Vagina (tissue), 2 donors: ENCODE results near the gene MBP.

Source experiments
- CTCF ChIP-seq, 3 experiments: fragments of 450-650 bp in 2 of 3; fragments of 200-600 bp in 1 of 3; sonication (generic) in 1 of 3; IDR thresholded peaks; one replicate each; pipeline ENCODE4 v1.5.1; 2017 to 2019; ENCODE audit warnings: antibody characterized with exemption in 3 of 3, mild to moderate bottlenecking in 2 of 3, moderate library complexity in 2 of 3
- POLR2A ChIP-seq, 2 donors: fragments of 450-650 bp; IDR thresholded peaks; one replicate each; pipeline ENCODE4 v1.6.1; 2017; ENCODE audit warnings: antibody characterized with exemption in 2 of 2, mild to moderate bottlenecking in 2 of 2, moderate library complexity in 2 of 2
- POLR2AphosphoS5 ChIP-seq, 2 donors: sonication (generic); formaldehyde crosslinking; IDR thresholded peaks; one replicate each; pipeline ENCODE4 v1.9.0; 2017; ENCODE audit warnings: antibody characterized with exemption in 2 of 2, mild to moderate bottlenecking in 2 of 2, low read depth in 1 of 2; ENCODE audit not compliant: insufficient read depth in 1 of 2

- TF ChIP-seq POLR2A (IDR thresholded peaks at IDR 0.05) (no peak), CTCF (IDR thresholded peaks at IDR 0.05) (no peak), POLR2AphosphoS5 (IDR thresholded peaks at IDR 0.05; ENCODE audit: insufficient read depth in 1 of 2, low read depth in 1 of 2) (no peak)
Observed at GRCh38 chr18:76988827-76989646, 143.5 kb downstream of the MBP start.
